ENCODE data around the gene HECTD4.
"Not testable (repeated sequence)": the region's sequence is repeated elsewhere in the genome, so short reads cannot be mapped to it uniquely, and the experiment has no call there.

Gene HECTD4

DNA sequence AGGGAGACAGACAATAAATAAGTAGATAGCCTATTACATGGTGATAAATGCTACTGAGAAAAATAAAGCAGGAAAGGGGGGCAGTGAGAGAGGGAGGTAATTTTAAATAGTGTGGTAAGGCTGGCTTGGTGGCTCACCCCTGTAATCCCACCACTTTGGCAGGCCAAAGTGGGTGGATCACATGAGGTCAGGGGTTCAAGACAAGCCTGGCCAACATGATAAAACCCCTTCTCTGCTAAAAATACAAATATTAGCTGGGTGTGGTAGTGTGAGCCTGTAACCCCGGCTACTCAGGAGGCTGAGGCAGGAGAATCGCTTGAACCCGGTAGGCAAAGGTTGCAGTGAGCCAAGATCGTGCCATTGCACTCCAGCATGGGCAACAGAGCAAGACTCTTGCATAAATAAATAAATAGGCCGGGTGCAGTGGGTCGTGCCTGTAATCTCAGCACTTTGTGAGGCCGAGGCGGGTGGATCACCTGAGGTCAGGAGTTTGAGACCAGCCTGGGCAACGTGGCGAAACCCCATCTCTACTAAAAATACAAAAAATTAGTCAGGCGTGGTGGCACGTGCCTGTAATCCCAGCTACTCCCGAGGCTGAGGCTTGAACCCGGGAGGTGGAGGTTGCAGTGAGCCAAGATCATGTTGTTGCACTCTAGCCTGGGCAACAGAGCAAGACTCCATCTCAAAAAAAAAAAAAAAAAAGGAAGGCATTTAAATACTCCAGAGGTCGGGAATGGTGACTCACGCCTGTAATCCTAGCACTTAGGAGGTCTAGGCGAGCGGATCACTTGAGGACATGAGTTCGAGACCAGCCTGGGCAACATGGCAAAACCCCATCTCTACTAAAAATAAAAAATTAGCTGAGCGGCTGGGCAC lies 271.2 kb downstream of the HECTD4 start:
- DNase-seq; intact Hi-C loops (cut with DNase I): not testable (repeated sequence)

All from posterior cingulate gyrus (tissue), 11 donors.